ENCODE results near the gene FOXA3.

- peak; percentile 57 for TF ChIP-seq CTCF (conservative IDR thresholded peaks at IDR 0.05; ENCODE audit: low read depth in 2 of 2)
- TF ChIP-seq REST (IDR thresholded peaks at IDR 0.05; ENCODE audit: unreplicated experiment) = no peak
- no peak for TF ChIP-seq POLR2AphosphoS5 (IDR thresholded peaks at IDR 0.05; ENCODE audit: low read depth)
- TF ChIP-seq EZH2 (IDR thresholded peaks at IDR 0.05; ENCODE audit: low read depth, unreplicated experiment) = no peak
- no peak for TF ChIP-seq NANOG (IDR thresholded peaks at IDR 0.05; ENCODE audit: borderline replicate concordance)
- TF ChIP-seq EZH2phosphoT487 (IDR thresholded peaks at IDR 0.05; ENCODE audit: unreplicated experiment) = no peak
- TF ChIP-seq CREB1 (CRISPR knock-in tag; IDR thresholded peaks at IDR 0.05; ENCODE audit: low read depth) = no peak
- TF ChIP-seq, protein P1, sequence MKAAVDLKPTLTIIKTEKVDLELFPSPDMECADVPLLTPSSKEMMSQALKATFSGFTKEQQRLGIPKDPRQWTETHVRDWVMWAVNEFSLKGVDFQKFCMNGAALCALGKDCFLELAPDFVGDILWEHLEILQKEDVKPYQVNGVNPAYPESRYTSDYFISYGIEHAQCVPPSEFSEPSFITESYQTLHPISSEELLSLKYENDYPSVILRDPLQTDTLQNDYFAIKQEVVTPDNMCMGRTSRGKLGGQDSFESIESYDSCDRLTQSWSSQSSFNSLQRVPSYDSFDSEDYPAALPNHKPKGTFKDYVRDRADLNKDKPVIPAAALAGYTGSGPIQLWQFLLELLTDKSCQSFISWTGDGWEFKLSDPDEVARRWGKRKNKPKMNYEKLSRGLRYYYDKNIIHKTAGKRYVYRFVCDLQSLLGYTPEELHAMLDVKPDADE (IDR thresholded peaks at IDR 0.05) = no peak
- no peak for TF ChIP-seq ZNF114 (CRISPR knock-in tag; IDR thresholded peaks at IDR 0.05)
- TF ChIP-seq ZNF331 (CRISPR knock-in tag; IDR thresholded peaks at IDR 0.05; ENCODE audit: low read depth) = no peak
- no peak for TF ChIP-seq STAT1 (IDR thresholded peaks at IDR 0.05; ENCODE audit: unreplicated experiment)
- TF ChIP-seq JUNB (IDR thresholded peaks at IDR 0.05; ENCODE audit: unreplicated experiment) = no peak
Observed at GRCh38 chr19:45922281-45922680, 58.2 kb downstream of the FOXA3 start.
